Stimulated activated CD4-positive, alpha-beta T cell treated with anti-CD3 and anti-CD28 coated beads, Interleukin-12 subunit alpha, Interleukin-12 subunit beta, amount 100 ng/mL, for 4 hours (primary cell): ENCODE measurements around the gene DESI2.
A peak's percentile ranks its signal among the peaks of the same experiment; 100 is the strongest.

ENCODE experiments used
- DNase-seq: peaks from one replicate; pipeline ENCODE4 v3.0.0-alpha.2; 2020

DESI2 gene

GRCh38 chr1:244652623-244653438 is at the start of gene DESI2:
TSS of gene DESI2 (plus strand) at chr1:244653126. CDS start at chr1:244653314, 188 bp downstream.
- peak; percentile 93 for DNase-seq

- no peak for DNase-seq
Observed at GRCh38 chr1:244603498-244603897, 49.4 kb upstream of the DESI2 start.

- DNase-seq, result no peak
Observed at GRCh38 chr1:244605835-244606370, 47.0 kb upstream of the DESI2 start.

- DNase-seq, result no peak
Observed at GRCh38 chr1:244614113-244614836, 38.7 kb upstream of the DESI2 start.

GRCh38 chr1:244614879-244615278 is 38.0 kb upstream of the DESI2 start:
- no peak for DNase-seq

- DNase-seq, result no peak
Observed at GRCh38 chr1:244615301-244615700, 37.6 kb upstream of the DESI2 start.

- no peak for DNase-seq
Observed at GRCh38 chr1:244626709-244627108, 26.2 kb upstream of the DESI2 start.

GRCh38 chr1:244628789-244629188 is 24.1 kb upstream of the DESI2 start:
- no peak for DNase-seq

GRCh38 chr1:244633140-244633539 is 19.8 kb upstream of the DESI2 start:
- DNase-seq, result no peak

GRCh38 chr1:244634546-244634945 is 18.4 kb upstream of the DESI2 start:
- no peak for DNase-seq

- DNase-seq, result no peak
Observed at GRCh38 chr1:244636488-244637259, 16.3 kb upstream of the DESI2 start.

GRCh38 chr1:244639561-244639960 is 13.4 kb upstream of the DESI2 start:
- DNase-seq, result no peak

- no peak for DNase-seq
Observed at GRCh38 chr1:244640917-244641316, 12.0 kb upstream of the DESI2 start.

GRCh38 chr1:244642526-244642925 is 10.4 kb upstream of the DESI2 start:
- no peak for DNase-seq

GRCh38 chr1:244642988-244643387 is 9.9 kb upstream of the DESI2 start:
- DNase-seq, result no peak

- no peak for DNase-seq
Observed at GRCh38 chr1:244645414-244645813, 7.5 kb upstream of the DESI2 start.

GRCh38 chr1:244645890-244646289 is 7.0 kb upstream of the DESI2 start:
- DNase-seq, result no peak

- no peak for DNase-seq
Observed at GRCh38 chr1:244647819-244648218, 5.1 kb upstream of the DESI2 start.

- no peak for DNase-seq
Observed at GRCh38 chr1:244651956-244652622, 837 bp upstream of the DESI2 start.

GRCh38 chr1:244653439-244654107 is 647 bp downstream of the DESI2 start:
- DNase-seq, result no peak

- DNase-seq, result no peak
Observed at GRCh38 chr1:244654108-244655038, 1.4 kb downstream of the DESI2 start.
